BJ (cell line): ENCODE measurements around the gene DMRTA2. TPM values are rescaled to one million over a fixed set of nuclear protein-coding genes. Genes with fewer than 3 reads are reported as not detected.

Experiments
- CTCF ChIA-PET: fragments of 350-600 bp; formaldehyde crosslinking; extraction: SDS; loops from one replicate; lab custom pipeline; 2021; ENCODE audit warnings: antibody characterized with exemption, inconsistent platforms; lab: Yijun Ruan, JAX
- POLR2A ChIA-PET: fragments of 300-600 bp; sonication (Branson Sonifier 250); formaldehyde crosslinking; extraction: SDS; loops from one replicate; lab custom pipeline; 2021; ENCODE audit warnings: antibody characterized with exemption; lab: Charles Lee
- DNase-seq: peaks from one replicate; pipeline ENCODE4 v3.0.0-alpha.2; 2011; ENCODE audit warnings: low read depth
- H3K27me3 ChIP-seq: 2 replicates; pipeline ENCODE4 v1.6.0; 2011; ENCODE audit warnings: low read length; ENCODE audit not compliant: control insufficient read depth, insufficient read depth
- H3K36me3 ChIP-seq: 2 replicates; pipeline ENCODE4 v1.5.1; 2011; ENCODE audit warnings: low read length; ENCODE audit not compliant: control insufficient read depth, insufficient read depth
- H3K4me3 ChIP-seq: 2 replicates; pipeline ENCODE4 v1.5.1; 2011; ENCODE audit warnings: low read depth, mild to moderate bottlenecking, control low read depth, low read length
- CTCF ChIP-seq: IDR thresholded peaks from 2 replicates; pipeline ENCODE4 v1.5.1; 2011; ENCODE audit warnings: low read depth, mild to moderate bottlenecking, control low read depth, inconsistent platforms, low read length, moderate library complexity; ENCODE audit not compliant: insufficient read depth
- polyA plus RNA-seq: library from polyadenylated mRNA; depleted of rRNA; stranded (reverse); fragments of >200 nt; gene quantifications from 2 replicates; pipeline ENCODE4 v1.2.3, GENCODE V29; 2011

Gene DMRTA2
- polyA plus RNA-seq, 1 experiment, result not detected

DNA sequence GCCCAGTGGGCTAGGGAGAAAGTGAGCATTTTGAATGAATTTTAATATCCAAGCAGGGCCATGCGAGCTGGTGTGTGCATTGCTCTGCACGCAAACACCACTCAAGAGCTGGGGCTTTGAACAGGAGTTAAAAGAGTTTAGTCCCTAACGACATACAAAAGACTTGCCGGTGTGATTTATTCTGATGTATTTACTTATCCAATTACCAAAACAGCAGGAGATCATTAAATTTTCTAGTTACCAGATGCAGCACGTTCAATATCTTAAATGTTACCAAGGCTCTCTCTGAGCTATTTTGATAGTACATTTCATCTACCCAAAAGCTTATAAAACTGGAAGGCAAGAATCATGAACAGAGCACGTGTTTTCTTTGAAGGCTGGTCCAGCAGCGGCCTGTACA lies 30.0 kb upstream of the DMRTA2 start:
- ChIA-PET CTCF (interaction anchor here (1.4 to 1.7 kb wide), 2 partner anchors 18 to 19 kb away, joined by 3 to 4 read pairs; no protein-coding TSS in a partner anchor), POLR2A (no interaction called here)
- no peak for TF ChIP-seq CTCF
- DNase-seq, result no peak
- no peaks in the 10 kb centered on the region for H3K27me3 ChIP-seq
- no peak overlapping the region for H3K4me3 ChIP-seq
- no peaks in the 10 kb centered on the region for H3K36me3 ChIP-seq

DNA sequence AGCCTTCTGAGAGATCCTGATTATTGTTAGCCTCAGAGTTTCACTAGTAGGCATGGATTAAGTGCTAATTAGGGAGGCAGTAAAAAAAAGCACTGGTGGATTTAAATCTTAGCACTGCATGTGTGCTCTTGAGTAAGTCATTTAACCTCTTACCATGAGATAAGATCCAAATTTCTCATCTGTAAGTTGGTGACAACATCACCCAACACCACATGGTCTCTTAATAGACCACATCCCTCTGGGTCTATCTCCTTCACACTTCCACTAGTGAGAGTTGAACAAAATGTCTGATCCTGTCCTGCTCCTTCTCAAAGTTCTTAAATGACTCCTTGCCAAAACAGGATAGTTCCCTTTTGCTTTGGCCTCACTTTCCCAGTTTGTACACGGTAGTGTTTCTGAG lies 29.5 kb upstream of the DMRTA2 start:
- no peak overlapping the region for H3K4me3 ChIP-seq
- no peak for TF ChIP-seq CTCF
- ChIA-PET CTCF (interaction anchor here (1.4 kb wide), 1 partner anchor 17 kb away, joined by 3 read pairs; no protein-coding TSS in a partner anchor), POLR2A (no interaction called here)
- no peak for DNase-seq
- no peaks in the 10 kb centered on the region for H3K36me3 ChIP-seq
- H3K27me3 ChIP-seq, result no peaks in the 10 kb centered on the region

- Histone ChIP-seq H3K27me3 (no peaks in the 10 kb centered on the region), H3K4me3 (no peak overlapping the region), H3K36me3 (no peaks in the 10 kb centered on the region)
- ChIA-PET POLR2A (no interaction called here), CTCF (no interaction called here)
- no peak for TF ChIP-seq CTCF
- no peak for DNase-seq
Observed at GRCh38 chr1:50450861-50451653, 27.8 kb upstream of the DMRTA2 start.

- ChIA-PET POLR2A (no interaction called here), CTCF (interaction anchor here (0.6 kb wide), 1 partner anchor 15 kb away, joined by 3 read pairs; no protein-coding TSS in a partner anchor)
- Histone ChIP-seq H3K4me3 (no peak overlapping the region), H3K27me3 (no peaks in the 10 kb centered on the region), H3K36me3 (no peaks in the 10 kb centered on the region)
- no peak for TF ChIP-seq CTCF
- no peak for DNase-seq
Observed at GRCh38 chr1:50447961-50448360, 24.7 kb upstream of the DMRTA2 start.

DNA sequence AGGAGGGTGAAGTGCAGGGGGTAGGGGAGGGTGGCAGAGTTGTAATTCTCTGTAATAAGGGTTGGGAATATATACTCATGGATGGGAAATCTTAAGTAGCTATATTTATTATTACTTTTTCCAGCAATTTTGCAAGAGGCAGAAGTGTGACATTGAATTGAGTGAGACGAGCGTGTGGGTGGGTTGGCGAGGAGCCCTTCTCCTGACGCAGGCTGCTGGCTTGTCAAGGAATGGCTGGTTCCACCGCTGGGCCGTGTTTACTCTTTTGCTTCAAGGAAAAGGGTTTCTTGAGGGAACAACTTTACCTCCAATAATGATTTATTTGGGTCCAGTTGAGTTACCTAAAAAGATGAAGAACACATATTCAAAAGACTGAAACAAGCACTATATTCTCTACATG lies 17.9 kb upstream of the DMRTA2 start:
- peaks cover 2% of the 10 kb centered on the region for H3K36me3 ChIP-seq
- ChIA-PET POLR2A (no interaction called here), CTCF (no interaction called here)
- H3K27me3 ChIP-seq, result no peaks in the 10 kb centered on the region
- H3K4me3 ChIP-seq, result no peak overlapping the region
- DNase-seq, result no peak
- no peak for TF ChIP-seq CTCF
